Stomach (tissue), 4 donors: ENCODE results near the gene NCAM1.

ENCODE experiments used
- POLR2A ChIP-seq, 4 donors: fragments of 450-650 bp; IDR thresholded peaks; one replicate each; pipeline ENCODE4 v1.6.1; 2016; ENCODE audit warnings: antibody characterized with exemption in 4 of 4, control low read depth in 2 of 4, mild to moderate bottlenecking in 1 of 4, moderate library complexity in 1 of 4
- POLR2AphosphoS5 ChIP-seq, 3 donors: sonication (generic); formaldehyde crosslinking; IDR thresholded peaks; one replicate each; pipeline ENCODE4 v1.6.1; 2016; ENCODE audit warnings: antibody characterized with exemption in 3 of 3
- TF ChIP-seq, protein P1 (sequence below), 7 experiments: fragments of 450-650 bp in 4 of 7; fragments of 200-600 bp in 3 of 7; sonication (generic) in 3 of 7; IDR thresholded peaks; one replicate each; pipeline ENCODE4 v1.5.1; 2016 to 2019; ENCODE audit warnings: antibody characterized with exemption in 7 of 7, control low read depth in 2 of 7, mild to moderate bottlenecking in 1 of 7

DNA sequence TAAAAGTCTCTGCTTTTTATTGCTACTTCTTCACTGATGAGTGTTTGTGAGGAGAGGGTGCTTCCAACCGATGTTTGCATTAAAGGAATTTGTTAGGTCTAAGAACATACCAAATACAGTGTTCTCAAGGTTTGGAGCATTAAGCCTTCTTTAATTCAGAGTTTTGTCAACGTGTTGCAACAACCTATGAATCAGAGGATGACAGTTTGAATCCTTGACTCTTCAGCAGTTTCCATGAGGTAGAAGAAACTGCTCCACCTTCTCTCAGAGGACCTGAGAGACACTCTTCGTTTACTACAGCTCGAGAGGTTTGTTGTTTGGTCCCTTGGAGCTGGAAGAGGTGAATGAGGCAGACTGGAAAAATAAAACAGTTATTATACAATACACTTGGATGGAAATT is 55.7 kb downstream of the NCAM1 start:
- TF ChIP-seq POLR2AphosphoS5 (IDR thresholded peaks at IDR 0.05) (no peak), POLR2A (IDR thresholded peaks at IDR 0.05) (no peak)
- TF ChIP-seq, protein P1, sequence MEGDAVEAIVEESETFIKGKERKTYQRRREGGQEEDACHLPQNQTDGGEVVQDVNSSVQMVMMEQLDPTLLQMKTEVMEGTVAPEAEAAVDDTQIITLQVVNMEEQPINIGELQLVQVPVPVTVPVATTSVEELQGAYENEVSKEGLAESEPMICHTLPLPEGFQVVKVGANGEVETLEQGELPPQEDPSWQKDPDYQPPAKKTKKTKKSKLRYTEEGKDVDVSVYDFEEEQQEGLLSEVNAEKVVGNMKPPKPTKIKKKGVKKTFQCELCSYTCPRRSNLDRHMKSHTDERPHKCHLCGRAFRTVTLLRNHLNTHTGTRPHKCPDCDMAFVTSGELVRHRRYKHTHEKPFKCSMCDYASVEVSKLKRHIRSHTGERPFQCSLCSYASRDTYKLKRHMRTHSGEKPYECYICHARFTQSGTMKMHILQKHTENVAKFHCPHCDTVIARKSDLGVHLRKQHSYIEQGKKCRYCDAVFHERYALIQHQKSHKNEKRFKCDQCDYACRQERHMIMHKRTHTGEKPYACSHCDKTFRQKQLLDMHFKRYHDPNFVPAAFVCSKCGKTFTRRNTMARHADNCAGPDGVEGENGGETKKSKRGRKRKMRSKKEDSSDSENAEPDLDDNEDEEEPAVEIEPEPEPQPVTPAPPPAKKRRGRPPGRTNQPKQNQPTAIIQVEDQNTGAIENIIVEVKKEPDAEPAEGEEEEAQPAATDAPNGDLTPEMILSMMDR (IDR thresholded peaks at IDR 0.05): no peak
